HG02840 (cell line): ENCODE data around the gene P2RY12.

ENCODE experiments used
- ATAC-seq: cut with Tn5 transposase; IDR thresholded peaks from one replicate; pipeline ENCODE4 v1.9.1; 2021; ENCODE audit warnings: mild to moderate bottlenecking, moderate library complexity, moderate number of reproducible peaks; ENCODE audit not compliant: unreplicated experiment, low FRiP score

Gene P2RY12

DNA sequence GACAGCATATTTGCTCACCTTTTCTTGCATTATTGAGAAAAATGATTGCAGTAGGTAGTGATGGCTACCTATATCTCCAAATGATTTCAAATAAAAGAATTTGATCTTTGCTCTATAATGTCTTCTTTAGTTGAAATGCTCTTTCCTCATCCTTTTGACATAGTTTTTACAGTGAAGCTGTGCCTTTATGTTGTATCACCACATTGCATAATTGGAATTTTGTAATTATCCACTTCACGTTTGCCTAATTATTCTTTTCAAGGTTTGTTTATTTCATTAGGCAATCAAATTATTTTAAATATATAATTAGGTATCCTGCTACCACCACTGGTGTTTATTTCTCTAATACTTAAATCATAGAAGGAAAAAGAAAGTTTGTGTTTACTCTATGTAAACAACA, 33.9 kb downstream of the P2RY12 start:
- ATAC-seq, result no peak

DNA sequence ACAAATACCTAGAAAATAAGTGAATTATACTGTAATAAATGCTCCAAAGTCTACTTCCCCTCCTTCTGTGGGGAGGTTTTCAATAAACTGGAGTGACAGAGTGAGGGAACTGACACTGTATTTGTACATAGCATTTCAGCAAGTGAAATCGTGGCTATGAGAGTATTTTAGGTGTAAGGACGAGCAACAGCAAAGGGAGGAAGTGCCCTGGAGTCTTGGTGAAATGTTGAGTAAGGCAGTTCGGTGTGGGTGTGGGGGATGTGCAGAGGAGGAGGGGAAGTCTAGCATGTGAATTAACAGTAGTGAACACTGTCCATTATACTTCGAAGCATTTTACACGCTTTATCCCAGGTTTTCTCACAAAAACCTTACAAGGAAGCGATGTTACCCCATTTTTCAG, 37.1 kb downstream of the P2RY12 start:
- ATAC-seq, result no peak

DNA sequence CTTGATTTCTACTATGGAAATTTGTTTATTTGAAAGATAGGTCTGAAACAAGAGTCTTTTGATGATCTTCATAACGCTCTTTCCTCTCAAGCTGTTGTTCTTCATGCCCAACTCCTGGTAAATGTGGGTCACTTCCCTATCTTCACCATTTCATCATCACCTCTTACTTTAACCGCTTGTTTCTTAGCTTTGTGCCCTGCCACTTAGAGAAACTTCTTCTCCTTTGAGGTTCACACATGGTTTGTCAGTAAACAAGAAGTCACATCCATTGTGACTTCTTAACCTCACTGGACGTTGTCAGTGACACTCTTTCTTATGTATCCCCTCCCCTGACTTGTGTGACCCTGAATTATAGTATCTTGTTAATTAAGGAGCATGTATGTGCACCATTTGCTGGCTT, 38.3 kb downstream of the P2RY12 start:
- ATAC-seq, result no peak

DNA sequence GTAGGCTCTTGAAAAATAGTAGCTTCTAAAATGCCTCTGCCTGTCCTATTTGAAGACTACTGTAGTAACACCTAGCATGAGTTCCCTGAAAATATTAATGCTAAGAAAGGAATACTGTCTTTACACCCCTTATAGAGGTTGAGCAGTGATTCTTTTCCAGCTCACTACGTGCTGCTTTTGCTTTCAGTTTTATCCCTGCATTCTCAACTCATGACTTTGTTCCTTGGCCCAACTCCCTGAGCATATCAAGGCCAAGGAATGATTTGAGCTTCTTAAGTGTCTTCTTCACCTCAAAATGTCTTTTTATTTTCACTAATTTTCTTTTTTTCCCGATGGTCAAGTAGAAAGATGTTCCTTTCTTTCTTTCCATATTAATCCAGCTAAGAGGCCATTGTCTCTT, 38.7 kb downstream of the P2RY12 start:
- no peak for ATAC-seq

DNA sequence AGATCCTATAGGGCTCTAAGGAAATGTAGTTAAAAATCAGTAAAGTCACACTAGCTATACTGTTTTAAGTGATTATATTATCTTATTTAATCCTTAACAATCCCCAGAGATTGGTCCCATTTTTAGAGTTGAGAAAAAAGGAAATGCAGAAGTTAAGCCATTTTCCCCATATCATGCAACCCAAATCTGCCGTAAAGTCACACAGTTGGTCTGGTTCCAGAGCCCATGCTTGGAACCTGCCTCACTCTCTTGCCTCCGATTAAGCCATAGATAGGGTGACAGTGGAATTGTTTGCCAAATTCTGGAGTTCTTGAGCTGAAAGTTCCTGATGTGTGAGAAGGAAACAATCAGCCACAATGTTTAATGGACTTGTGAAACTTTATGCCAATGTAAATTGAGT, 52.9 kb downstream of the P2RY12 start:
- no peak for ATAC-seq

DNA sequence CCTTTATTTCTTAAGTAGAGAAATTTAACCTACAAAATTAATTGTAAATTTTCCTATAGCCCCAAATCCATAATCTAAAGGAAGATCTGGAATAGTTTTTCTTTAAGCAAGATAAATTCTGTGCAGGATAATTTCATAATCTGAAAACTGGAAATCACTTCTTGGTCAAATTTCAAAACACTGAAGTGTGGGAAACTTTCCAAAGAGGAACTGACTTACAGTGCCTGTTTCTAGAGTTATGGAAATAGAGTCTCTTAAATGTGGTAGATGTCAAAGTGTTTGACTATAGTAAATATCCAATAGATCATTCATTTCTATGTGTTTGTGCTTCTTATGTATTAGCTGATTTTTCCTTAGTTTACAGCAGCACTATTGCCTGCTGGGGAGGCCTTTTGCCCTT, 53.7 kb downstream of the P2RY12 start:
- no peak for ATAC-seq

DNA sequence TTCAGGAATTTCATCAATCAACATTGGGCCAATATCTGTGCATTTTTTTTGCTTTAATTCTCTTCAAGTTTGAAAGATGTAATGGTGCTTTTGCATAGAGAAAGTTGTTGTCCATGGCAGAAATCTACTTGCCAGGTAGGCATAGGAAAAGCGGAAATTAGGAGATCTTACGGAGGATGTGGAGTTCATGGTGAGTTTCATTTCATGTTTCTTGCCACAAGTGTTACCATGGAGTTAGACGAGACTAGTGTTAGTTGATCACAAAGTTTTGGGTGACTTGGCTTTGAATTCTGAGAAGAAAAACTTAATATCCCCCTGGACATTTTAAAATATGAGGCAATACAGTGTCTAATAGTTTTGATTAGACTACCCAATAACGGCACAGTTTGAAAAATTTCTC, 54.2 kb downstream of the P2RY12 start:
- ATAC-seq, result no peak

DNA sequence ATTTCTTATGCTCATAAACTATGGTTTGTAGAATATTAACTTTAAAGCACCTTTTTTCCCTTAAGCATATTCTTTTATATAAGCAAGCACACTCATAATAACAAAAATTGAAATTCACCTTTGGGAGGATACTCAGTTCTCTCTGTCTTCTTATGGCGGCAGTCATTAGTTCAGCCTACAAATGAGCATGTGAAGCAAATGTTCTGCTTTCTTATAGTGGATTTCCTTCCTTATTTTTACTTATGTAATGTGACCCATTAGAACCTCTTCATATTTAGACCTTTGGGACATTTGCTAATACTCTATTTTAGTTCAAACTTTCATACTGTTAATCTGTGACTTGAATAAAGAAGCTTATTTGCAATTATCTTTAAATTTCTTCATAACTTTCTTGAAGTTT, 55.2 kb downstream of the P2RY12 start, which contains the start of gene P2RY13:
P2RY13 (minus strand) TSS at position 187 of the 400 bp plus-strand sequence; CDS start at position 166, 21 bp downstream.
- ATAC-seq, result no peak

DNA sequence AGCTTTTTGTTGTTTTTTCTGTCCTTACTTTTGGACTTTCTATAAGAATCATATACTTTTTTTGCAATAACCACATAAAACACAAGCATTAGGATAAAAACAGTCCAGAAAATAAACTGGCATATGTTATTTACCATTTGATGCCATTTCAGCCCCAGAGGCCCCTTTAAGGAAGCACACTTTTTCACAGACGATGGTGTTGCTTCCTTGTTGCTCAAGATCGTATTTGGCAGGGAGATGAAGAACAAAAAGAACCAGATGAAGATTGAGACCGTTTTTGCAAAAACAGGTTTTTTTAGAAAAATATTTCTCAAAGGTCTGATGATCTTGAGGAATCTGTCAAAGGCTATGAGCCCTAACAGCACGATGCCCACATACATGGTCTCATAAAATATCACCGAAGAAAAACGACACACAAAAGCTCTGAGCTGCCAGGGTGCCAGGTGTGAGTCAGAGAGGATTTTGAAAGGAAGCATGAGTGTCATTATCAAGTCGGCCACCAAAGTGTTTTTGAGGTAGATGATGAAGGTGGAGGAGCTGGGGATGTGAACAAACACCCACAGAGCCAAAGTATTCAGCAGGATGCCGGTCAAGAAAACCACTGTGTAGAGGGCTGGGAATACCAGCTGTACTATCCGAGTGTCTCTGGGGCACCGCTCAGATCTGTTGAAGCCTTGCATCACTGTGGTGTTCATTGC, 56.1 kb downstream of the P2RY12 start:
- no peak for ATAC-seq

DNA sequence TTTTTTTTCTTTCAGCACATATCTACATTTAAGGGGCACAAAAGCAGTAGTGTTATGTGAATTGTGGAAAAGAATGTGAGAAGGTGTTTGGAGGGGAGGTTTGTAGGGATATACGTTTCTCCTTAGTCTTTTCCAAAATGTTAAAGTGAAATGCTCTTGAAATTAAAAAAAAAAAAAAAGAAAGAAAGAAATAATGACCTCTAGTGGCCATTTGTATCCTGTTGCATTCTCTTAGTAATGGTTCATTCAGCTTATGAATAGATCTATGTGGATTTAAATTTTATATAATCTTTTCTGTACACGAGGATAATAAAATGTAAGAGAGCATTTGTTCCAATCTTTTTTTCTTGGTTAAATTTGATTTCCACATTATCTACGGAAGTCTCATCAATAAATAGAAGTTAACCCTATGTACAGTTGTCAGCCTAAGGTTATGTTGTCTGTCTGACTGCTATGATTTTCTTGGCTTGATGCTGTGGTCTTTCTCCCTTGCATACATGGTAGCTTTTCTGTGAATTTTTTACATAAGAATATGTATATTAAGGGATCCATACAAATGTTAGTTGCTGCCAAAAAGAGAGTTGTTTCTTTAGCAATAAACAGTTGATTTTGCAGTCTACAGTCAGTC, 56.9 kb downstream of the P2RY12 start:
- ATAC-seq, result no peak

DNA sequence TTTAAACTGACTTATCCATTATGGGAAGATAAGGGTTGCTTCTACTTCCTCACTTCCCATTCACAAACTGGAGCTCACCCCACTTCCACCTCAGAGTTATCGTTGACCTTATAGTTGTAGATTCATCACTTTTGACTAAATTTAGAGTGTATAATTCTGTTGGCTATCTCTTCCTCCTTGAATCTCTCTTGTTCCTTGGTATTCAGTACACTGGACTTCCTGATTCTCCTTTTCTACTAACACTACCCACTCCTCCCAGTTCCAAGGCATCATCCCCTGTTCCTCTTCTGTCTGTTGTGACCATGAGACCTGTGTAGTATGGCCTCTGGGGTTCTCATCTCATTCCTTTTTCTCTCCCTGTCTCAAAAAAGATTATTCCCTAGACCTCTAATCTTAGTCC, 62.0 kb downstream of the P2RY12 start:
- ATAC-seq, result no peak

DNA sequence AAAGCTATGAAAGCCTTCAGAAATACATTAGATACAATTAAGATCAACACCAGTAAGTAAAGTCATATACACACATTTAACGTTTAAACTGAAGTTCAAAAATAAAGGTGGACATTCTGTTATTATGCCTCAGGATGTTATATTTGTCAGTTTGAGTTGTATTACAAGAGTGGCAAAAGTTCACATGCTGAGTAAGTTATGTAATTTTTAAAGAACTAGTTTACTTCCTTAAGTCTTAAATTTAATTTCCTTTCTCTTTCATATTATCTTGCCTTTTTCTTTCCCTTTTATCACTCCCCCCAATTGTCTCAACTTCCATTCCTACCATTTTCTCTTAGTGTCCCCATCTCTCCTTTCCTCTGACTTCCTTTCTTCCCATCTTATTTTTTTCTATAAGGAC, 63.0 kb downstream of the P2RY12 start:
- no peak for ATAC-seq

DNA sequence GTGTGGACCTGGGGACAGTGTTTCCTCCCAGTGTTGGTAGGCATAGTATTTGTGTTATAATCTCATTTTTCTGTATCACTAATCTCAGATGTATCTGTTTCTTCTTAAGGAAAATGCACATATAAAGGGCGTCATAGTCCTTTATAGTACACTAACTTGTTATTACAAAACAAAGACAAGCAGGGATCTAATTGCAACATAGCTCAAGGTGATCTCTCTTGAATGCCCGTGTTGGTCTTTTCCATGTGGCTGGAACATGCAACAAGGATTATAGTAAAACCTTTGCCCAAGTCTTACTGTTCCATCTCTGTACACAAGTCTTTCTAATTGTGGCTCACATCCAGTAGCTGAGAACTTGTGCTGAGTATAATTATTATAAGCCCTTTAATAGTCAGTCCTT, 64.4 kb downstream of the P2RY12 start:
- ATAC-seq, result no peak

DNA sequence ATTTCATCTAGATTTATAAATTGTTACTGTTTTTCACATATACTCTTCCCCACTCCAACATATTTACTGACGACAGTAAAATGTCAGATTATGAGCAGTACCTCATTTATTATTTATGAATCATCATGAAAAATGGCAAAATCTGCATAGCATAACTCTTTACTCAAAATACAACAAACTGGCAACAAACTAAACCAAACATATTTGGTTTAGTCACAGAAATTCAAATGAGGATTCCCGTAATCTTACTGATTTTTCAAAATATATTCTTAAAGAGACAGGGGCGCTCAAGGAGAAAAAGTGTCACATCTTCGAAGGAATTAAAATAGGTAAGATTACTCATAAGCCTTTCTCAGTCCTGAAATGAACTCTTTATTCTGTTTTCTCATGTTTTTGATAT, 64.9 kb downstream of the P2RY12 start:
- ATAC-seq, result no peak

DNA sequence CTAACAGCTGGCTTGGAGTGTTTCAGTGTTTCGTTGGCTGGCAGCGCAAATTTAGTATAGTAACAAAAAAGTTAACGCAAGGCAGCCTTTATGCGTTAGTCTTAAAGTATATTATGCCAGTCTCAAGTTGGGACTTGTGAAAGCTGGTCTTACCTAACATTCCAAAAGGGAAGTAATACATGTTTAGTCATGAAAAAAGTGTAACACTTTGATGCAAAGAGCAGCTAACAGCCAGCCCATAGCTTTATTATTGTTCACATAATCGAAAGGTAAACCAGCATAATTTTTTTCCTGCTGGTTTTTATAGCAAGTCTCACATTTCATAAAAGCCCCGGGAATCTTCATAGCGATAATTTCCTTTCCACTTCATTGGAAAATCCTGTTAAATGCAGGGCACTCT, 65.6 kb downstream of the P2RY12 start:
- no peak for ATAC-seq

DNA sequence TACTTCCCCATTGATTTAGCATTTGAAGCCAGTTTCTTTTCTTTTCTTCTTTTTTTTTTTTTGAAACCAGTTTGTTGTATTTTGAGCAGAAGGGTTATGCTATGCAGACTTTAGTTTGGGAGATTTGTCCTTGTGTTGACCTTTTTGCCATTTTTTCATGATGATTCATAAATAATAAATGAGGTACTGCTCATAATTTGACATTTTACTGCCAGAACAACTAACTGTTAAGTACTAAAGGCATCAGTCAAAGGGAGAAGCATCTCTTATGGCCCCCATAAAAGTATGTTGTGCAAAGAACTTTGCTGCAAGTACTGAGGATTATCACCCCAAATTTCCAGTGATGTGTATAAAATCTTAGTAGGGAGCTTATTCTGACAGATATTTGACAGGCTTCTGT, 66.2 kb downstream of the P2RY12 start:
- ATAC-seq, result no peak

DNA sequence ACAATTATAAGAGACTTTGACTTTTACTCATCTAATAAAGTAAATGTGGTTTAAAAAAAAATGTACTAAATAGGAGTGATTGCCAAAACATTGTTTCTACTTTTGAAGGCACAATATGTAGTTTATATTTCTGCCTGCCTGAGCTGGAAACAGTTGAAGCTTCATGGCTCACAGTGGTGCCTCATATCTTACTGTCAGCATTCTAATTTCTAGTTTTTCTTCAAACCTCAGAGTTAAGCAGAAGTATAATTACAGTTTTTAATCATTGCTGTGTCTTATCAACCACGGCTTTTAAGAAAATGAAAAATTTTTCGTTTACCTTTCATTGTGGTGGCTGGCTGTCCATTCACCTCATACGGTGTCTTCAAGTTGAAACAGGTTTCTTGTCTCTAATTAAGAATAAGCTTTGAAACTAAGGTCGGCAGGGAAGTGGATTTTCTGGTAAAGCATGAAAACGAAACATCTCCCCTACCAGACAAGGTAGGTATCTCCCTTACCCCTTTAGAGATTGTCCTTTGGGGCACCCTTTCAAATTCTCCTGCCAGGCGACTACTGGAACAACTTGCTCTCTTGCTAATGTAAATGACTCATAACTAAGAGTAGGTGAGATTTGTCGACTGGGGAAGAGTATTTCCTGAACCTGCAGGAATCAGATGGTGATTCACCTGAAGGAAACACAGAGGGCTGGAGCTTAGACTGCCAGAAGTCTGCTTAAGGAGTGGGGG, 68.1 kb downstream of the P2RY12 start, which contains the start of gene GPR87:
GPR87 (minus strand) TSS at position 554 of the 725 bp plus-strand sequence. CDS start 16,720 bp downstream, outside the sequence.
- ATAC-seq, result no peak

DNA sequence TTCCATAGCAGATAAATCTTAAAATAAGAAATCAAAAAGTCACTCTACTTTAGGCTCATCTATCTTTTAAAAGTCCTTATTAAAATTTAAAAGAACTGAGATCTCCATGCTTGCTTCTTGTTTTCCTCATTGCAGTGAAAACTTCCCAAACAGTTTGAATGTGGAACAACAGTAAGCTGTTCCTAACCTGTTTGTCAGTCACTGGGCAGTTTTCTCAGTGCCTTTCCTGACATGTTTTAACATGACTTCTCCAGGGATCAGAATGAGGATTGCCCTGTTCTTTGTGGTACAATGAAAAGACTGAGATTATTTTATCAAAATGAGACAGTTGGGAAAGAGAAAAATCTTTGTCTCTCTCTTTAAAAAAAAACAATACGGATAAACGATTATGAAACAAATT, 68.7 kb downstream of the P2RY12 start:
- no peak for ATAC-seq

DNA sequence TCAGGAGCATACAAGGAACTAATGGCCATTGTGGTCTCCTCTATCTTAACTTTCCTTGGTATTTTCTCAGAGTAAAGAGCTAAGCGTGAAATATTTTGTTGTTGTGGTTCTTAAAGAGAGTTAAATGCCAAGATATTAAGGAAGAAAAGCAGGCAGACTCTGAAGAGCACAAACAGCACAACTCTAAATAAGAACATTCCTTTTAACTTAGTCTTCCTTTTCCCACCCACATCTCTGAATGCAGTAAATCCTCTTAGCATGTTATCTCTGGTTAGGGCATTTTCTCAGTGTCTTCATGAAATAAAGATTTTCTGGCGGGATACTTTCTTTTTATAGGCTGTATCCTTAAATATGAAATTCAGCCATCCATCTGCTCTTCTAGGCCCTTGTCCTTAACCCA, 69.4 kb downstream of the P2RY12 start:
- no peak for ATAC-seq

DNA sequence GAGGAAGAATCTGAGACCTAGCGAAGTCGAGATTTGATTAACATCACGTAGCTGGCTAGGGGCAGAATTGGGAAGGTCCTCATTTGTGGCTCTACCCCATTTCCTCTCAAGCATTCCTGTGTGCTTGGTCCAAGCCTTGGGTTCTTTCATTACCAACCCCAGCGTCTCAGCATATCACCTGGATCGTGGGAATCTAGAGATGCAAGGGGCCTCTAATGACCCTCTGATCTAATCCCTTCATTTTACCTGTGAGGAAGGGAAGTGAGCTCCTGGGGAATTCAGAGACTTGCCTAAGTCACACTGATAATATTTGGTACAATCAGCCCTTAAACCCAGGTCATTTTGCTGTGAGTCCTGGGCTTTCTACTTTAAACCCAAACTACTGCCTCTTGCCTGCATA, 70.0 kb downstream of the P2RY12 start:
- ATAC-seq, result no peak

DNA sequence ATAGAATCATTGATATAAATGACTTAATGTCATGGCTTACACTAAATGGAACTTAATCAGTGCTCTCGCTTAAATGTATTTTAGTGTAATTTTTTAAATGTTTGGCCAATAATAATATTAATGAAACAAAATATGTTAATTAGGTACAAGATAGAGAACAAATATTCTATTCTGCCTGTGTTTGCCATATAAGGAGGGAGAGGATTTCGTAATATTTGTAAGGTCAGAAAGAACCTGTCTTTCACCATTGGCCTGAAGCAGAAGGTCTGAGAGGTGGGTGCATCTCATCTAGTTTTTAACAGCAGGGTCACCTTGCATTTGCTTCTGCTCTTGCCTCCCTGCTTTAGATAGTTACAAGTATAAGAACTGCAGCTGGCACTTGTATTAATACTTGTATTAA, 70.4 kb downstream of the P2RY12 start:
- ATAC-seq, result no peak

DNA sequence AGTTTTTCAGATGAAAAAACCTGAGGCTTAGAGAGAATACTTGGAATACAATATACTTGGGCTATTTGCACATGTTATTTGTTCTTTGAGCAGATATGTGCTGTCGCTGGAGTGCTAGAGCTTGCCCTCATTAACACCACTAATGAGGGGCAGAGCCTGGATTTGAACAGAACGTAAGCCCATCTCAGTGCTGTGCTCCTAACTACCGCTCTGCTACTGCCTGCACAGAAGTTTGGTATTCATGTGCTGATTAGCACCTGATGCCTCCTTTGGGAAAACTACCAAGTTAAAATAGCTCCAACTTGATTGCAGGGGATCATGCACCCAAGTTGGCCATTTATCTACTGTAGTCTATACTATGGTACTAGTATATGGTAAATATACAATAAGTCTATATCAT, 71.6 kb downstream of the P2RY12 start:
- ATAC-seq, result no peak
